Measurements from ENCODE around the gene UPK1B.
"Not testable (repeated sequence)": the region's sequence is repeated elsewhere in the genome, so short reads cannot be mapped to it uniquely, and the experiment has no call there.

UPK1B gene

DNA sequence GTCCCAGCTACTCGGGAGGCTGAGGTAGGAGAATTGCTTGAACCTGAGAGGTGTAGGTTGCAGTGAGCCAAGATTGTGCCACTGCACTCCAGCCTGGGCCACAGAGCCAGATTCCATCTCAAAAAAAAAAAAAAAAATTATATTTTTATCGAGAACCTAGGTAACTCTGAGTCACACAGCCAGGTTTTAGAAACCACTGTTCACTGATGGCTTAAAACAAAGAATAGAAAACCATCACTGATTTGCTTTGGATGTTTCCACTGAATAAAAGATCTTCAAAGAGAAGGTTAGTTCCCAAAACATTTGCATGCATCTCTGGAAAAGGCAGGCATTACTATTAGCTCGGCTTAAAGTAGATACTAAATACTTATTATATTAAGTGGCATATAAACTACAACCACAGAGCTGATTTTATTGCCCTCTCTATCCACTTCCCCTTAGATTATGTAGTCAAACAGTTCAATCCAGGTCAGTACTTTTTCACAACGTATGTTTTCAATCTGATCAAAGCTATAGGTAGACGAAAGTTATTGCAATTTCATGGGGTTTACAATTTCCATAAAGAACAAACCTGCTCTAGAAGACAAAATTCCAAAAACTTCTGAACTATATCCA lies 65.9 kb downstream of the UPK1B start:
- Histone ChIP-seq H3K4me3 (ENCODE audit: low read depth, low read length) (peak overlapping the region; percentile 64), H3K9ac (ENCODE audit: low read length) (peak overlapping the region; percentile 32), H3K27ac (ENCODE audit: low read depth, low read length) (no peak overlapping the region), H3K9me3 (ENCODE audit: control insufficient read depth, insufficient read depth, low read depth, low read length) (no peaks in the 10 kb centered on the region), H3K36me3 (ENCODE audit: control insufficient read depth, insufficient read depth, low read length) (peaks cover 31% of the 10 kb centered on the region), H3K4me1 (ENCODE audit: control insufficient read depth, insufficient read depth, low read length) (no peaks in the 10 kb centered on the region), H3K27me3 (ENCODE audit: control insufficient read depth, insufficient read depth, low read length) (no peaks in the 10 kb centered on the region)

DNA sequence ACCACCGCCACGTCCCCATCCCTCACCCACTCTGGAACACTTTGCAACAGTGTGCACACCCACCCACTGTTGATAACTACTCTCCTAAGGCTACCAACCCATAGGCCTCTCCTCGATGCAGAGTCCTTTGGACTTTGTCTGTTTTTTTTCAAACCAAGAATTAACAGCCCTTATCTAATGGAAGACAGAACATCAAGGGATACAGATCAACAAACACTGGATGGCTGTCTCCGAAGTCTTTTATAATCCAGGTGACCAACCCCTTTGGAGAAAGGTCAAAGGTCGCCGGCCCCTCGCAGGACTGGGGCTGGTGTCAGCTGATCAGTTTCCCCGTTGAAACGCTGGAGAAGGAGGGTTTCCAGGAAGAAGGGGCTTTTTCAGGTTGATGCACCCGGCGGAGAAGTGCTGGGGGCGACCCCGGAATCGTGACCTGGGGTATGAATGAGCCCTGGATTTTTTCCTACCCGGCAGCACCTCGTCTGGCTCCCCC lies 66.7 kb downstream of the UPK1B start:
- Histone ChIP-seq H3K27ac (ENCODE audit: low read depth, low read length) (peak overlapping the region; percentile 90; the same call in 1 of the 2 replicates), H3K9ac (ENCODE audit: low read length) (peak overlapping the region; percentile 70), H3K9me3 (ENCODE audit: control insufficient read depth, insufficient read depth, low read depth, low read length) (no peaks in the 10 kb centered on the region), H3K4me3 (ENCODE audit: low read depth, low read length) (peak overlapping the region; percentile 64), H3K36me3 (ENCODE audit: control insufficient read depth, insufficient read depth, low read length) (peaks cover 23% of the 10 kb centered on the region), H3K27me3 (ENCODE audit: control insufficient read depth, insufficient read depth, low read length) (no peaks in the 10 kb centered on the region), H3K4me1 (ENCODE audit: control insufficient read depth, insufficient read depth, low read length) (no peaks in the 10 kb centered on the region)

GRCh38 chr3:119240591-119241434 lies 67.4 kb downstream of the UPK1B start, which contains the start of gene B4GALT4:
Gene B4GALT4 (minus strand): TSS chr3:119240878. CDS start chr3:119230099, 10,779 bp downstream.
- H3K27me3 ChIP-seq (ENCODE audit: control insufficient read depth, insufficient read depth, low read length): no peaks in the 10 kb centered on the region
- H3K27ac ChIP-seq (ENCODE audit: low read depth, low read length): peak within 1 kb of the TSS; percentile 90; the same call in 1 of the 2 replicates
- no peaks in the 10 kb centered on the region for H3K9me3 ChIP-seq (ENCODE audit: control insufficient read depth, insufficient read depth, low read depth, low read length)
- H3K9ac ChIP-seq (ENCODE audit: low read length): peak within 1 kb of the TSS; percentile 70
- peak within 1 kb of the TSS; percentile 64 for H3K4me3 ChIP-seq (ENCODE audit: low read depth, low read length)
- H3K4me1 ChIP-seq (ENCODE audit: control insufficient read depth, insufficient read depth, low read length): no peaks in the 10 kb centered on the region
- peaks cover 16% of the 10 kb centered on the region for H3K36me3 ChIP-seq (ENCODE audit: control insufficient read depth, insufficient read depth, low read length)

GRCh38 chr3:119242387-119243057 lies 69.1 kb downstream of the UPK1B start:
- H3K9me3 ChIP-seq (ENCODE audit: control insufficient read depth, insufficient read depth, low read depth, low read length); H3K27me3 ChIP-seq (ENCODE audit: control insufficient read depth, insufficient read depth, low read length); H3K36me3 ChIP-seq (ENCODE audit: control insufficient read depth, insufficient read depth, low read length); H3K27ac ChIP-seq (ENCODE audit: low read depth, low read length); H3K4me1 ChIP-seq (ENCODE audit: control insufficient read depth, insufficient read depth, low read length); H3K9ac ChIP-seq (ENCODE audit: low read length); H3K4me3 ChIP-seq (ENCODE audit: low read depth, low read length): not testable (repeated sequence)

DNA sequence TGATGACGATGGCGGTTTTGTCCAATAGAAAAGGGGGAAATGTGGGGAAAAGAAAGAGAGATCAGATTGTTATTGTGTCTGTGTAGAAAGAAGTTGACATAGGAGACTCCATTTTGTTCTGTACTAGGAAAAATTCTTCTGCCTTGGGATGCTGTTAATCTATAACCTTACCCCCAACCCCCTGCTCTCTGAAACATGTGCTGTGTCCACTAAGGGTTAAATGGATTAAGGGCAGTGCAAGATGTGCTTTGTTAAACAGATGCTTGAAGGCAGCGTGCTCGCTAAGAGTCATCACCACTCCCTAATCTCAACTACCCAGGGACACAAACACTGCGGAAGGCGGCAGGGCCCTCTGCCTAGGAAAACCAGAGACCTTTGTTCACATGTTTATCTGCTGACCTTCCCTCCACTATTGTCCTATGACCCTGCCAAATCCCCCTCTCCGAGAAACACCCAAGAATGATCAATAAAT lies 69.7 kb downstream of the UPK1B start:
- not testable (repeated sequence) for H3K4me3 ChIP-seq (ENCODE audit: low read depth, low read length); H3K36me3 ChIP-seq (ENCODE audit: control insufficient read depth, insufficient read depth, low read length); H3K9me3 ChIP-seq (ENCODE audit: control insufficient read depth, insufficient read depth, low read depth, low read length); H3K9ac ChIP-seq (ENCODE audit: low read length); H3K4me1 ChIP-seq (ENCODE audit: control insufficient read depth, insufficient read depth, low read length); H3K27ac ChIP-seq (ENCODE audit: low read depth, low read length); H3K27me3 ChIP-seq (ENCODE audit: control insufficient read depth, insufficient read depth, low read length)

DNA sequence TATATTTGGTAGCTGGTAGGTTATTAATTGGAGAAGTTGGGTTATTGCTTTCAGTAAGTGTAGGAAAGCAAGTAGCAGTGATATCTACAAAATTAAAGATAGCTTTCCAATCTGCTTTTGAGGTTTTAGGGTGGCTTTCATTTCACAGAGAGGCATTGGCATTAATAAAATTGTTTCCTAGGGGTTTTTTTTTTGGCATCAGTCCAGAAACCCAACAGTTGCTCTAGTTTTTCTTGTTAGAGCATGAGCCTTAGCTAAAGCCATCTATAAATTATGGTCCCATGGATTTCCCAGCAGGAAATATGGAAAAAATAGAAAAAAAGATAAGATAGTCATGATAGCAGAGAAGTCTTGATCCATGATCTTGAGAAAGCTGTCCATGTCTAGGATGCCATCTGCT lies 70.3 kb downstream of the UPK1B start:
- H3K4me3 ChIP-seq (ENCODE audit: low read depth, low read length): no peak overlapping the region
- no peaks in the 10 kb centered on the region for H3K36me3 ChIP-seq (ENCODE audit: control insufficient read depth, insufficient read depth, low read length)
- no peak overlapping the region for H3K9ac ChIP-seq (ENCODE audit: low read length)

GRCh38 chr3:119245778-119246177 lies 72.4 kb downstream of the UPK1B start:
- Histone ChIP-seq H3K4me1 (ENCODE audit: control insufficient read depth, insufficient read depth, low read length) (no peaks in the 10 kb centered on the region), H3K27me3 (ENCODE audit: control insufficient read depth, insufficient read depth, low read length) (no peaks in the 10 kb centered on the region), H3K36me3 (ENCODE audit: control insufficient read depth, insufficient read depth, low read length) (no peaks in the 10 kb centered on the region), H3K4me3 (ENCODE audit: low read depth, low read length) (no peak overlapping the region), H3K9ac (ENCODE audit: low read length) (no peak overlapping the region), H3K27ac (ENCODE audit: low read depth, low read length) (no peak overlapping the region), H3K9me3 (ENCODE audit: control insufficient read depth, insufficient read depth, low read depth, low read length) (peaks cover 21% of the 10 kb centered on the region; the same call in 1 of the 2 replicates)

More for the DNA sequence above, 70.3 kb downstream of the UPK1B start:
- H3K4me1 ChIP-seq (ENCODE audit: control insufficient read depth, insufficient read depth, low read length): no peaks in the 10 kb centered on the region
- H3K27ac ChIP-seq (ENCODE audit: low read depth, low read length): no peak overlapping the region
- H3K9me3 ChIP-seq (ENCODE audit: control insufficient read depth, insufficient read depth, low read depth, low read length): peaks cover 9% of the 10 kb centered on the region; the same call in 1 of the 2 replicates
- H3K27me3 ChIP-seq (ENCODE audit: control insufficient read depth, insufficient read depth, low read length): no peaks in the 10 kb centered on the region
